Parathyroid adenoma (tissue), 2 donors: ENCODE data around the gene MYO1D.

Experiments
- H2AFZ ChIP-seq: fragments of 300-600 bp; sonication (generic); one replicate; pipeline ENCODE4 v1.7.0; 2017; ENCODE audit warnings: antibody characterized with exemption, mild to moderate bottlenecking
- H3K27ac ChIP-seq: fragments of 300-600 bp; sonication (generic); one replicate; pipeline ENCODE4 v1.7.0; 2017
- H3K27me3 ChIP-seq: fragments of 300-600 bp; sonication (generic); one replicate; pipeline ENCODE4 v1.7.0; 2017; ENCODE audit warnings: low read length; ENCODE audit not compliant: control insufficient read depth, insufficient read depth
- H3K36me3 ChIP-seq: fragments of 300-600 bp; sonication (generic); one replicate; pipeline ENCODE4 v1.7.0; 2017; ENCODE audit warnings: low read length; ENCODE audit not compliant: control insufficient read depth, insufficient read depth
- H3K4me1 ChIP-seq: fragments of 300-600 bp; sonication (generic); one replicate; pipeline ENCODE4 v1.7.0; 2017; ENCODE audit warnings: control low read depth
- H3K4me2 ChIP-seq: fragments of 300-600 bp; sonication (generic); one replicate; pipeline ENCODE4 v1.7.0; 2017; ENCODE audit warnings: low read length
- H3K4me3 ChIP-seq: fragments of 300-600 bp; sonication (generic); one replicate; pipeline ENCODE4 v1.7.0; 2017; ENCODE audit warnings: low read depth, low read length
- H3K79me2 ChIP-seq: fragments of 300-600 bp; sonication (generic); one replicate; pipeline ENCODE4 v1.7.0; 2017; ENCODE audit warnings: control low read depth
- H3K9ac ChIP-seq: fragments of 300-600 bp; sonication (generic); one replicate; pipeline ENCODE4 v1.7.0; 2017; ENCODE audit warnings: mild to moderate bottlenecking
- H3K9me3 ChIP-seq: fragments of 300-600 bp; sonication (generic); one replicate; pipeline ENCODE4 v1.7.0; 2017; ENCODE audit warnings: low read length; ENCODE audit not compliant: control insufficient read depth
- CTCF ChIP-seq: fragments of 300-600 bp; sonication (generic); IDR thresholded peaks from one replicate; pipeline ENCODE4 v1.7.0; 2017; ENCODE audit warnings: antibody characterized with exemption, mild to moderate bottlenecking
- donor health status: primary hyperparathyroidism.

Gene MYO1D

GRCh38 chr17:32553168-32553567 lies 323.8 kb downstream of the MYO1D start:
- Histone ChIP-seq H3K79me2 (no peaks in the 10 kb centered on the region), H2AFZ (no peak overlapping the region), H3K4me3 (no peak overlapping the region), H3K4me1 (no peaks in the 10 kb centered on the region), H3K9me3 (no peaks in the 10 kb centered on the region), H3K4me2 (no peak overlapping the region), H3K36me3 (no peaks in the 10 kb centered on the region), H3K27me3 (no peaks in the 10 kb centered on the region), H3K9ac (no peak overlapping the region), H3K27ac (no peak overlapping the region)
- no peak for TF ChIP-seq CTCF

DNA sequence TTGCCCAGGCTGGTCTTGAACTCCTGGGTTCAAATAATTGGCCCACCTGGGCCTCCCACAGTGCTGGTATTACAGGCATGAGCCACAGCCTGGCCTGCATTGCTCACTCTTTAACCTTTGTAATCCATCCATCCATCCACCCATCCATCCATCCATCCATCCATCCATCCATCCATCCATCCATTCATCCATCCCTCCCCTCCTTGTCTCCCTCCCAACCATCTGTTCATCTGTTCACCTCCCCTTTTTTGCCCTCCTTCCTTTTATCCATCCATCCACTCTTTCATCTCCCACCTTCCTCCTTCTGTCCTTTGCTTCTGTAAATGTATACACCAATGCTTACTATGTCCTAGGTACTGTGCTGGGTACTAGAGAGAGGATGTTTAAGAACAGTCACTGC lies 324.6 kb downstream of the MYO1D start:
- Histone ChIP-seq H3K36me3 (no peaks in the 10 kb centered on the region), H2AFZ (no peak overlapping the region), H3K9ac (no peak overlapping the region), H3K79me2 (no peaks in the 10 kb centered on the region), H3K27me3 (no peaks in the 10 kb centered on the region), H3K4me1 (no peaks in the 10 kb centered on the region), H3K4me2 (no peak overlapping the region), H3K4me3 (no peak overlapping the region), H3K9me3 (no peaks in the 10 kb centered on the region), H3K27ac (no peak overlapping the region)
- no peak for TF ChIP-seq CTCF

GRCh38 chr17:32551186-32551955 lies 325.6 kb downstream of the MYO1D start:
- no peak overlapping the region for H3K9ac ChIP-seq
- no peak overlapping the region for H3K4me3 ChIP-seq
- H3K4me2 ChIP-seq: no peak overlapping the region
- H3K27me3 ChIP-seq: no peaks in the 10 kb centered on the region
- H3K4me1 ChIP-seq: no peaks in the 10 kb centered on the region
- H3K9me3 ChIP-seq: no peaks in the 10 kb centered on the region
- H3K36me3 ChIP-seq: no peaks in the 10 kb centered on the region
- H2AFZ ChIP-seq: no peak overlapping the region
- H3K27ac ChIP-seq: no peak overlapping the region
- TF ChIP-seq CTCF: no peak
- no peaks in the 10 kb centered on the region for H3K79me2 ChIP-seq

DNA sequence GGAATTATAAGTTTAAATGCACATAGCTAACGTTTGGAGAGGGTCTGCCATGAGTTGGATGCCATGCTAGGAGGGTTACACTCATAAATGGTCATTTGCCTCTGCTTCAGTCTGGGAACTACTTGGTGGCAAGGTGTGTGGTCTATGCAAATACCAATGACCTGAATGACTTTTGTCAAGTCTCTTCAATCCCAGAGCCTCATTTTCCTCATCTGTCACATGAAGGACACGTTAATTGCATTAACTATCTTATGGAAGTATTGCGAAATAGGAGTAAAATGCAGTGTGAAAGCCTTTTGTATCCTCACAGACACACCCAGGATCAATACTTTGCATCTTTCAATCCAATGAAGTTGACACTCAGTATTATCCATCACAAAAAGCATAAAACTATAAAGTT lies 327.4 kb downstream of the MYO1D start:
- no peak overlapping the region for H3K4me2 ChIP-seq
- no peak overlapping the region for H3K9ac ChIP-seq
- H3K27me3 ChIP-seq: no peaks in the 10 kb centered on the region
- H3K9me3 ChIP-seq: no peaks in the 10 kb centered on the region
- H3K36me3 ChIP-seq: no peaks in the 10 kb centered on the region
- TF ChIP-seq CTCF: no peak
- no peak overlapping the region for H3K27ac ChIP-seq
- no peaks in the 10 kb centered on the region for H3K79me2 ChIP-seq
- H3K4me1 ChIP-seq: no peaks in the 10 kb centered on the region
- no peak overlapping the region for H2AFZ ChIP-seq
- no peak overlapping the region for H3K4me3 ChIP-seq

- Histone ChIP-seq H3K9me3 (no peaks in the 10 kb centered on the region), H3K4me3 (no peak overlapping the region), H3K36me3 (no peaks in the 10 kb centered on the region), H2AFZ (no peak overlapping the region), H3K4me2 (no peak overlapping the region), H3K27me3 (no peaks in the 10 kb centered on the region), H3K79me2 (no peaks in the 10 kb centered on the region), H3K27ac (no peak overlapping the region), H3K4me1 (no peaks in the 10 kb centered on the region), H3K9ac (no peak overlapping the region)
- TF ChIP-seq CTCF: no peak
These were observed 330.9 kb downstream of the MYO1D start for GRCh38 chr17:32546031-32546444.
